ENCODE data around the gene SMAD3.

DNA sequence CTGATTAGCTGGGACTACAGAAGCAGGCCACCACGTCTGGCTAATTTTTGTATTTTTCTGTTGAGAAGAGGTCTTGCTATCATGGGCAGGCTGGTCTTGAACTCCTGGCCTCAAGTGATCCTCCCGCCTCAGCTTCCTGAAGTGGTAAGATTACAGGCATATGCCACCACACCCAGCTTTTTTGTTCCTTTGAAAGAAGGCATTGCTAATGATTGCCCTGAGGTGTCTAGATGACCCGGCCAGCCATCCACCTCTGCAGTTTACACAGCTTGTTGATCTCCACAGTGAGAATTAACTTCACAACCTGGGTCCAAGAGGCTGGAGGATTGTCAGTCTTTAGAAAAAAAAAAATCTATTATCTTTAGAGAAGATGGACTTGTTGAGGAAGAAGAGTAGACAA lies 58.7 kb downstream of the SMAD3 start:
- TF ChIP-seq EGR1 (IDR thresholded peaks at IDR 0.05; ENCODE audit: borderline replicate concordance in 1 of 2, low read depth in 2 of 2, low read length in 2 of 2) (no peak), RB1 (IDR thresholded peaks at IDR 0.05; ENCODE audit: borderline replicate concordance) (no peak), NFIC (IDR thresholded peaks at IDR 0.05; ENCODE audit: low read depth, low read length) (no peak), PML (IDR thresholded peaks at IDR 0.05; ENCODE audit: low read length) (no peak), SRF (IDR thresholded peaks at IDR 0.05; ENCODE audit: low read depth in 2 of 2, low read length in 2 of 2) (no peak), HDAC2 (IDR thresholded peaks at IDR 0.05) (no peak), ASH2L (IDR thresholded peaks at IDR 0.05; ENCODE audit: borderline replicate concordance, low read depth) (no peak)
- TF ChIP-seq, protein P1, sequence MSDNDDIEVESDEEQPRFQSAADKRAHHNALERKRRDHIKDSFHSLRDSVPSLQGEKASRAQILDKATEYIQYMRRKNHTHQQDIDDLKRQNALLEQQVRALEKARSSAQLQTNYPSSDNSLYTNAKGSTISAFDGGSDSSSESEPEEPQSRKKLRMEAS (IDR thresholded peaks at IDR 0.05; ENCODE audit: low read depth, low read length) = no peak
- TF ChIP-seq, protein P2, sequence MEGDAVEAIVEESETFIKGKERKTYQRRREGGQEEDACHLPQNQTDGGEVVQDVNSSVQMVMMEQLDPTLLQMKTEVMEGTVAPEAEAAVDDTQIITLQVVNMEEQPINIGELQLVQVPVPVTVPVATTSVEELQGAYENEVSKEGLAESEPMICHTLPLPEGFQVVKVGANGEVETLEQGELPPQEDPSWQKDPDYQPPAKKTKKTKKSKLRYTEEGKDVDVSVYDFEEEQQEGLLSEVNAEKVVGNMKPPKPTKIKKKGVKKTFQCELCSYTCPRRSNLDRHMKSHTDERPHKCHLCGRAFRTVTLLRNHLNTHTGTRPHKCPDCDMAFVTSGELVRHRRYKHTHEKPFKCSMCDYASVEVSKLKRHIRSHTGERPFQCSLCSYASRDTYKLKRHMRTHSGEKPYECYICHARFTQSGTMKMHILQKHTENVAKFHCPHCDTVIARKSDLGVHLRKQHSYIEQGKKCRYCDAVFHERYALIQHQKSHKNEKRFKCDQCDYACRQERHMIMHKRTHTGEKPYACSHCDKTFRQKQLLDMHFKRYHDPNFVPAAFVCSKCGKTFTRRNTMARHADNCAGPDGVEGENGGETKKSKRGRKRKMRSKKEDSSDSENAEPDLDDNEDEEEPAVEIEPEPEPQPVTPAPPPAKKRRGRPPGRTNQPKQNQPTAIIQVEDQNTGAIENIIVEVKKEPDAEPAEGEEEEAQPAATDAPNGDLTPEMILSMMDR (IDR thresholded peaks at IDR 0.05 in 2 of 3, conservative IDR thresholded peaks at IDR 0.05 in 1 of 3; ENCODE audit: control insufficient read depth in 2 of 3, extremely low read depth in 1 of 3, insufficient read depth in 1 of 3, low read depth in 3 of 3, low read length in 3 of 3) = no peak
- TF ChIP-seq, protein P3, sequence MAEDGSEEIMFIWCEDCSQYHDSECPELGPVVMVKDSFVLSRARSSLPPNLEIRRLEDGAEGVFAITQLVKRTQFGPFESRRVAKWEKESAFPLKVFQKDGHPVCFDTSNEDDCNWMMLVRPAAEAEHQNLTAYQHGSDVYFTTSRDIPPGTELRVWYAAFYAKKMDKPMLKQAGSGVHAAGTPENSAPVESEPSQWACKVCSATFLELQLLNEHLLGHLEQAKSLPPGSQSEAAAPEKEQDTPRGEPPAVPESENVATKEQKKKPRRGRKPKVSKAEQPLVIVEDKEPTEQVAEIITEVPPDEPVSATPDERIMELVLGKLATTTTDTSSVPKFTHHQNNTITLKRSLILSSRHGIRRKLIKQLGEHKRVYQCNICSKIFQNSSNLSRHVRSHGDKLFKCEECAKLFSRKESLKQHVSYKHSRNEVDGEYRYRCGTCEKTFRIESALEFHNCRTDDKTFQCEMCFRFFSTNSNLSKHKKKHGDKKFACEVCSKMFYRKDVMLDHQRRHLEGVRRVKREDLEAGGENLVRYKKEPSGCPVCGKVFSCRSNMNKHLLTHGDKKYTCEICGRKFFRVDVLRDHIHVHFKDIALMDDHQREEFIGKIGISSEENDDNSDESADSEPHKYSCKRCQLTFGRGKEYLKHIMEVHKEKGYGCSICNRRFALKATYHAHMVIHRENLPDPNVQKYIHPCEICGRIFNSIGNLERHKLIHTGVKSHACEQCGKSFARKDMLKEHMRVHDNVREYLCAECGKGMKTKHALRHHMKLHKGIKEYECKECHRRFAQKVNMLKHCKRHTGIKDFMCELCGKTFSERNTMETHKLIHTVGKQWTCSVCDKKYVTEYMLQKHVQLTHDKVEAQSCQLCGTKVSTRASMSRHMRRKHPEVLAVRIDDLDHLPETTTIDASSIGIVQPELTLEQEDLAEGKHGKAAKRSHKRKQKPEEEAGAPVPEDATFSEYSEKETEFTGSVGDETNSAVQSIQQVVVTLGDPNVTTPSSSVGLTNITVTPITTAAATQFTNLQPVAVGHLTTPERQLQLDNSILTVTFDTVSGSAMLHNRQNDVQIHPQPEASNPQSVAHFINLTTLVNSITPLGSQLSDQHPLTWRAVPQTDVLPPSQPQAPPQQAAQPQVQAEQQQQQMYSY (CRISPR knock-in tag; IDR thresholded peaks at IDR 0.05) = no peak
